HG03575 (cell line): ENCODE results near the gene ADGRF1.
"Not testable (repeated sequence)": the region's sequence is repeated elsewhere in the genome, so short reads cannot be mapped to it uniquely, and the experiment has no call there.

Source experiments
- ATAC-seq: cut with Tn5 transposase; IDR thresholded peaks from one replicate; pipeline ENCODE4 v1.9.1; 2021; ENCODE audit not compliant: unreplicated experiment, insufficient number of reproducible peaks, low FRiP score; ENCODE audit errors: extremely low read depth

Gene ADGRF1

DNA sequence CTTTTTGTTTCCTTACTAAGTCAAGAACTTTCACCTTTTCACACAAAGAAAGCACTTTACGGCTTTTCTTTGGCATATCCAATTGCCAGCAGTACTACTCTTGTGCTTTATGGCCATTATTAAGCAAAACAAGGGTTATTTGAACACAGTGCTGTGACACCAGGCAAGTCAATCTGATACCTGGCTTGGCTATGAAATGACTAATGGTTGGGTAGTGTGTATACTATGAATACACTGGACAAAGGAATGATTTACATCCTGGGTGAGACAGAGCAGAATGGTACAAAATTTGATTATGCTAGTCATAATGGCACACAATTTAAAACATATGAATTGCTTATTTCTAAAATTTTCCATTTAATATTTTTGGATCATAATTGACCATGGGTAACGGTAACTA, 22.1 kb upstream of the ADGRF1 start:
- no peak for ATAC-seq

DNA sequence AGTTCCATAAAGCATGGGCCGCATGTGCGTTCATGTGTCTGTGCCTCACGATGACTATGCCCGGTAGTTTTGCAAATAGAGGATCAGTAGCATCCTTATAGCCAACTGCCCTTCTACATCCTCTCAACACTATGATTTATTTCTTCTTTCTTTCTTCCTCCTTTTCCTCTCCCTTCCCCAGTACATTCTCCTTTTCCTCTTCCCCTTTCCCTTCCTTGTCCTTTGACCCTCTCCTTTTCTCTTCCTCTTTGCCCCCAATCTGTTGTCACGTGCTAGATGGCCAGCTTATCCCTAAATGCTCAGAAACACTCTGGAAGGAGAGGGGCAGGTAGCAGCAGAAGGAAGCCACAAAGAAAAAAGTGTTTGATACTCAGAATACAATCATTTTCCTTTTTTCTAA, 20.2 kb upstream of the ADGRF1 start:
- ATAC-seq: no peak

DNA sequence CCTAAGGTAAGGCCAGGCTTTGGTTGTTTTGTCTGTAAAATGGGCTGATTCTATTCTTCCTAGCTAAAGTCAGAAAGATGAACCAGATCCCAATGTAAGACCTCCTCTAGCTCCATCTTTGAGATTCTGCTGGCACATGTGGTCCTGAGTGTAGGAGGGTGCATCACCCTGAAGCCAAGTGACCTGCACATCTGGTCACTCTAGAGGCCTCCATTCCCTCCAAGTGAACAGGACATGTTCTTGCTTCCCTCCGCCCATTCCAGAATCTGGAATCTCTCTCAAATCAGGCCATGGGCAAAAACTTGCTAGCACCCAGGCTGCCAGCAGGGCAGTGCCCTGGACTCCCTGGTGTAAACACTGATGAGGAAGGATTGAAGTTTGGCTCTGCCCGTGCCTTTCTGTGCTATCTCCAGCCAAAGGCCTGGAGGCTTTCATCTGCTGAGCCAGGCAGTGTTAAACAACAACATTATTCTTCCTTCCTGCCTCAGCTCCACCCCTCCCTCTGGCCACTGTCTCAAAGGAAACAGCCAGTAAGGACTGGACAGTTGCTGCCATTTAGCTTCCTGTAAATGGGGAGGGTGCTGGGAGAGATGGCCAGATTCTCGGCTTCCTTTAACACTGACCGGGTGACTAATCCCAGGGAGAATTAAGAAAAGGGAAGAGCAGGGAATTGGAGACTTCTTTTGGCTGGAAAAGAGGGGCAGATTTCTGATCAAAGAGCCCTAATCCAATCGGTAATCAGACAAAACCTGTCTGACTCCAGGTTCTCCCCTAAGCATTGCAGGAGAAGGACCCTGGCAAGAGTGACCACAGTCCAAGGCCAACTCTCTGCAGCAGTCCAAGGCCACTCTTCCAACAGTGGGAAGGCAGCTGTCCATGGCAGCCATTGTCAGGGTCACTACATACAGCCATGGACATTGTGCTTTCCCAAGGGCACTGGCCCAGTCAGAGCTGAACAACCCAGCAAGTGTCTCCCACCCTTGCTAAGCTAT, 19.5 kb upstream of the ADGRF1 start:
- no peak for ATAC-seq

DNA sequence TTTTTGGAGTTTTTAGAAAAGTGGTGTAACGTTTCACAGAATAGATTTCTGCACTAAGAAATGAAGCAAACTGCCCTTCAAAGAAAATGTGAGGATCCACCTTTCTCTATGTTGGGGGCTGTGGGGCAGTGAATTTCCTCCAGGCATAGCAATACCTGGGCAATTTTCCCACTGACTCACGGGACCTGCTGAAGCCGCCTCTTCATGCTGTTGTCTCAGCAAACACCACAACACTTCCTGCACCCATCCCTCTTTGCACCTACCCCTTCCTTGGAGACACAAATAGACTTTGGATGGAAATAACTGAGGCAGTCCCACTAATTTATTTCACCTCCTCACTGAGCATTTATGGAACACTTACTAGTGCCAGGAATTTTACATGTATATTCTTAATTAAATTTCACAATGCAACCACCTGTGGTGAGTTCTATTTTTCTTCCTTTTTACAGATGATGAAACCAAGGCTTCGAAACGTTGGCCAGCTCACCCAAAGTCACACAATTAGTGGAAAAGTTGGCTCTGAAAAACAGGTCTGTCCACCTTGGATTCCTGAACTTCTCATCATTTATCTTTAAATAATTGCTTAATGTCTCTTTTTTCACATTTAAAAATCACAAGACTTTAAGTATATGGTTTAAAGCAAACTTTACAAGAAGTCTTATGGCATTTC, 17.2 kb upstream of the ADGRF1 start:
- no peak for ATAC-seq

DNA sequence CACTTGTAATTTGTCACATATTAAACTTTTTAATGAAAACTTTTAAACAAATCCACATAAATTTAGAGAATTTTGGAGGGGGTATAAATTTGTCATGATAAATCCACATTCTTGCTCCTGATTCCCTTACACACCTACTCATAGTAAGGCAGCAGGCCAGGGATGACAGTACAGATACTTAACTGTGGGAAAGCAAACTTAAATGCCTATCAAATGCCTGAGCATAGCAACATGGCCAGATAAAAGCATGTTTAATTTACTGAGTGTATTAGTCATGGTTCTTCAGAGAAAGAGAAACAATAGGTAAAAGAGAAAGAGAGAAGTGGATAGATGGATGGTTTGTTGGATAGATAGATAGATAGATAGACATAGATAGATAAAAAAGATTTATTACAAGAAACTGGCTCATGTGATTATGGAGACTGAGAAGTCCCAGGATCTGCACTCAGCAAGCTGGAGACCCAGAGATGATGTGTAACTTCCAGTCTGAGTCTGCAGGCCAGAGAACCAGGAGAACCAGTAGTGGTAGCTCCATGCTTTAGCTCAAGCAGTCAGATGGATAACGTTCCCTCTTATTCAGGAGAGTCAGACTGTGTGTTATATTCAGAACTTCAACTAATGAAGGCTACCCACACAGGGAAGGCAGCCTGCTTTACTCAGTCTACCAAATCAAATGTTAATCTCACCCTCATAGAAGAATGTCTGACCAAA, 15.9 kb upstream of the ADGRF1 start:
- ATAC-seq: no peak

DNA sequence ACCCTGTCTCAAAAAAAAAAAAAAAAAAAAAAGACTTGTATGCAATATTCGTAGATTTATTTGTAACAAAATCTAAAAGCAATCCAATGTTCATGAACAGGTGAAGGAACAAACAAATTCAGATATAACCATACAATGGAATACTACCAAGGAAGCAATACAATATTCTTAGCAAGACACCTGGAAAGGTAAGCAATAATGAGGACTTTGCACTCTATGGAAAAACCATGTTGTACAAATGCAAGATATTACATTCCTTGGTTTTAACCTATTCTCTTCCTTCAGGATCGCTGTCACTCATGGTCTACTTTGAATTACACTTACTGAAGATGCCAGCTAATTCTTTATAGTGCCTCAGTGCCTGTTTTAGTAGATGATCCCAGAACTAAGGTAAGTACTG, 14.7 kb upstream of the ADGRF1 start:
- no peak for ATAC-seq

DNA sequence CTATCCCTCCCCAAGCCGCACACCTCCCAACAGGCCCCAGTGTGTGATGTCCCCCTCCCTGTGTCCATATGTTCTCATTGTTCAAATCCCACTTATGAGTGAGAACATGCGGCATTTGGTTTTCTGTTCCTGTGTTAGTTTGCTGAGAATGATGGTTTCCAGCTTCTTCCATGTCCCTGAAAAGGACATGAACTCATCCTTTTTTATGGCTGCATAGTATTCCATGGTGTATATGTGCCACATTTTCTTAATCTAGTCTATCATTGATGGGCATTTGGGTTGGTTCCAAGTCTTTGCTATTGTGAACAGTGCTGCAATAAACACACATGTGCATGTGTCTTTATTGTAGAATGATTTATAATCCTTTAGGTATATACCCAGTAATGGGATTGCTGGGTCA, 12.2 kb upstream of the ADGRF1 start:
- ATAC-seq: not testable (repeated sequence)

DNA sequence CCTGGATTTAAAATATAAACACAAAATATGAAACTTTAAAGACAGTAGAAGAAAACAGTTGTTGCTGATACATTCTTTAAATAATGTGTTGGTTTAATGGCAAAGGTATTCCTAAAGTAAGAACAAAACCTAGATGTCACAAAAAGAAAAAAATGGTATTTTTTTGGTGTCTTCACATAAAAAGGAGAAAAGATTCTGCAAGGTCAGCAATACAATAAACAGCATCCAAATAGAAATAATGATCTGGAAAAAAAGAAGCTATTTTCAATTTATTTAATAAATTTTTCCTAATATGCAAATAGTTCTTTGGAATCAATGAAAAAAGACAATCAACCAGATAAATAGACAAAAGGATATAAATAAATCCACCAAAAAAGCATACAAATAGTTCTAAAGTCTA, 6.5 kb upstream of the ADGRF1 start:
- no peak for ATAC-seq

DNA sequence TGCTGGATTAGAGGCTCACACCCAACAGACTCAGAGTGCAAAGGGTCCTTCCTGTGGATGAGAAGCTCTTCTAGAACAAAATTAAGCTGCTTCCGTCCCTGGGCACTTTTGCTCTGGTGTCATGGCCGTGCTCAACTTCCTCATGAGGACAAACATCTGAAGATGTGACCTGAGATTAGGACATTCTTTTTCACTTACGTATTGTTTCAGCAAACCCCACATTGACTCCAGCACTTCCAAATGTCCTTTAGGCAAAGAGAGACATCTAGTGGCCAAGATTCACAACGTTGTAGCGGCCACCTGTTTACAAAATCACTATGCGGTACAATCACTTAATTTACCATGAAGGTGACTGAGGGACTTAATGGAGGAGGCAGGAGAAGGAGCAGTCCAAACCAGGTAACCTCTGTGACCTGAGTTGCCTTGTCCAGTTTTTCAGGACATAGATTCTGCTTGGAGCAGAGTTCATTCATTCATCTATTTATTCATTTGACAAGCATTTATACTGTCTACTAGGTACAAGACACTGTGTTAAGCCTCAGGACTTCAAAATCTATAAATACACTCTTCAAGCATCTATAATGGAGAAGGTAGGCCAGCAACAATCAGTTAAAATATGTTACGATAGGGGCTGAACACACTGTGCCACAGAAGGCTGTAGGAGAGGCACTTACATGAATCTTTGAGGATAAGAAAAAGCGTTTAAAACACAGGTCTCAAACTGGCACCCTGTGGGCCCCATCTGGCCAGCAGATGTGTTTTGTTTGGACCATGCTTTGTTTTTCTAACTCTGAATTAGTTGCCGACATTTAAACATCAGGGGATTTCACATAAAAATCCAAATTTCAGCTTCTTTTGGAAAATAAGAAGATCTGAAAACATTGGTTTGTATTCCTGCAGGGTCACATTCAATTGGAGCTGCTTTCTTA, 5.6 kb upstream of the ADGRF1 start:
- no peak for ATAC-seq

DNA sequence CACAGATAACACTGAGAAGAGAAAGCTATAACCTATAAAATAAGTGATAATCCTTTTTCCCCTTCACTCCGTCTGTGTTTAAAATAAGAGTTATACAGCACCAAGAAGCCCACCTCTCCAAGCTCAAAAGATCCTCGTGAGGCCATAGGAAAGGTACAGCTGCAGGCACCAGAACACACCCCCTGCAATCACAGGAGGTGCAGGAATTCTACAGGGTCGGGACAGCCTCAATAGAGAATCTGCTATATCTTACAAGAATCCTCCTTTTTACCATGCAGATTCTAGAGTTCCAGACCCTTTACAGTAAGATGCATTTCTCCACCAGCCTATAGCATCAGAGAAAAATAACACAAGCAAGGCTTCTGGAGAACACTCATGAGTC, 5.0 kb upstream of the ADGRF1 start:
- no peak for ATAC-seq

DNA sequence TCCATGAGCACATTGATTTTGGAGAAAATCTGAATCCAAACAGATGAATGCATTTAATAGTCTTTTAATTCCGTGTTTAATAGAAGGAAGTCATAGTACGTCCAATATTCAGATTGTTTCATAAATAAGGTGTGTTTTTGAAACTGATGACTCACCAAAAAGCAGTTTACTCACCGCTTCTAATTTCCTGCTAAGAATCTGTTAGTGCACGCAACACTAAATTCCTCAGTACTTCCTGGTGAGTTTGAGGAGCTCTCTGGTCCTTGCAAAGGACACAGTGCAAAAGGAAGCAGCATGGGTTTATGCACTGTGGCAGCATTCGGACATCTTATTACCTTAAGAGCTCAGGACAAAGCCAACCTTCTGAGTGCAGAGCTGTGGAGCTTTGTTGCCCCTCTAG, 2.3 kb upstream of the ADGRF1 start:
- ATAC-seq: no peak

DNA sequence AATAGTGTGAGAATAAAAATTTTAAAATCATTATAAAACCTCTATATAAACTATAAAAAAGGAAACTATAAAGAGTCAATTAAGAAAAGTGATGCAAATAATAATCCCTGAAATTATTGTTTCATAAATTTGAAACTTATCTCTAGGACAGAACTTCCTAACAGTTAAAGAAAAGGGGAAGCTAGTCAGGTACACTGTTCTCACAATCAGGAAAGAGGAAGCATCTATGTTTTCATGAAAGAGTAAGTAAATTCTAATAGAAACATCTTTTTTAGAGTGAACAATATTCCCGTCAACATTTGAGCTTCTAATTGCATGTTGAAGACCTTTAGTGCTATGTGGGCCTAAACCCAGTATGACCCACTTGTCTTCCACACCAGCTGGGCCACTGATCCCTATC, 1.2 kb upstream of the ADGRF1 start:
- ATAC-seq: no peak

DNA sequence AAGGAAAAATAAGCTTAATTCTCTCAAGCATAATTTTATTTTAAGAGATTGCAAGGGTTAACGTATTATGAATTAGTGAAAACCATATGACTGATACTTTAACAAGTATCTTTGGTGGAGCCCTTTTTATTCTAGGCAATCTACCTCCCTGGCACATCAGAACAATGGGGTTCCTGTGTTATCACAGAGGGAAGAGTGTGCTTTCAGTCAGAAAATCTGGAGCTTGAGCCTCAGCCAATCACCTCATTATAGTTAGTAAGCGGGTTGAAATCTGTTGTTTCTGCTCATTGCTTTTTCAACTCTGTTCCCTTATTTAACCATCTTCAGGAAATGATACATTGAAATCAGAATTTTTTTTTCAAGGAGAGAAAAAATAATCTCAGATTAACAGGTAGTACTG, 391 bp downstream of the ADGRF1 start:
- no peak for ATAC-seq

DNA sequence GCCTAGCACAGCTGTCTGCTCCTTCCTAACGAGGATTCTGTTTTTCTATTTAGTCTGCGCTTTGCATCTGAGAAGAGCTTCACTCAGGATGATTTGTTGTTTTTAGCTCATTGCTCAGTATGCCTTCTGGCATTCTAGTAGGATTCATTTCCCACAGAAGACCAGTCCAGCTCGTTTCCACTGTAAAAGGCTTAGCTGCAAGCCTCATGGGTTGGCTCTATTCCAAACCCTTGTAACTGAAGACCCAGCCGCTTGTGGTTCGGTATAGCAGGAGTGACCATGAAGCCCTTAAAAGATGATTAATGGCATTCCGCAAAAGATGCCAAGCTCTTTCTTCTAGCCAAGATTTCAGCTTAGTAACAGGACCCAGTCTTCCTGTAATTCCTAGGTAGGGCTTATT, 7.2 kb downstream of the ADGRF1 start:
- no peak for ATAC-seq

DNA sequence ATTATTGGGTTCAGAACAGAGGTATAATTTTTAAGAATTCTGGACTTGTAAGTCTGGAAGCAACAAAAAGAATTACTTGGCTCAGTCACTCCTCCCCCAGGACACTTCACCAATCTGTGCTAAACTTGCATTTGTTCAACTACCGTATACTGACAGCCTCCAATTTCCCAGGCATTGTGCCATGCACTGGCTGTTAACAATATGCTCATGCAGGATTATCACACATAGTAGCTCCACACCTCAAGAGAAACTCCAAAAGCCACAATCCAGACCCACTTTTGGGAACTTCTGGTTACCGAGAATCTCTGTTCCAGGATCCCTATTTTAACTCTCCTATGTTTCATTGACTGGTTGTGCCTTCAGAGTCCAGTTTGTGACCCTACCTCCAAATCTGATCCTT, 7.7 kb downstream of the ADGRF1 start:
- ATAC-seq: no peak

DNA sequence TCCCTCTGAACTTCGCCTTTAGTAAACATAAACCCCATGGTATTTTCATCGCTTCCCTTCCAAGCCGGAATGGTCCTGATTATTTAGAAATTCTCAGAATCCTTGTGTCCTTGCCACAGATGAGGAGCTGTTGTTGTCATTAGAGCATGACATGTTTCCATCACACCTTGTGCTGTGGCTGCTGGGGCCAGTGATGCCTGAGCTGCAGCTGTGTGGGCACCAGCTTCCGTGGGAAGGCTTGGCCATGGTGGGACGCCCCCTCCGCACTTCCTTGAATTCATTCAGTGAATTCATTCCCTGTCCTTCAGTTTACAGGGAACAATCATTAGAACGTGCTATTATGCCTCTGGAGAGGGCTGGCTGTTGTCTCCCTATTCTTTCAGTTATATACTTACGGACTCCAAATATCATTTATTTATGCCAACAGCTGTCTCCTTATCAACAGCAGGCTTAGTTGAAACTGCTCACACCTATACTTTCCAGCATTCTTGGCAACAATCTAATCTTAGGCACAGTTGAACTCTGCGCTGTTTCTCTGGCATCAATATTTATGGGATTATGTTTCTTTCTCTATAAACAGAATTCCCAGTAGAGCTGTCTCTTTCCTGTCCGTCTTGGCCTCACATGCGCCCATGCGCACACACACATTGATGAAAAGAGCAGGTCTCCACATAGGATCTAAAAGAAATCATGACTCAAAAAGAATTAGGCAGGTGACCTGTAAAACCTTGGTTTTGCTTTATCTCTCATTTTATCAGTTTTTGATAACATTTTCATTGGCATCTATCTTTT, 9.0 kb downstream of the ADGRF1 start:
- no peak for ATAC-seq

DNA sequence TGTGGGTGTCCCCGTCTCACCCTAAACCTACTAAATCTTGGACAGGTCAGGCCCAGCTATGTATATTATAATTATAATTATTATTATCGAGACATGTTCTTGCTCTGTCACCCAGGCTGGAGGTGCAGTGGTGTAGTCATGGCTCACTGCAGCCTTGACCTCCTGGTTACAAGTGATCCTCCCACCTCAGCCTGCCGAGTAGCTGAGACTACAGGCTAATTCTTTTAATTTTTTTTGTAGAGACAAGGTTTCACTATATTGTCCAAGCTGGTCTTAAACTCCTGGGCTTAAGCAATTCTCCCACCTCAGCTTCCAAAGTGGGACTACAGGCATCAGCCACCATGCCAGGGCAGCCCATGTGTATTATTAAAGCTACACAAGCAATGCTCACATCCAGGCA, 10.5 kb downstream of the ADGRF1 start:
- ATAC-seq: no peak

DNA sequence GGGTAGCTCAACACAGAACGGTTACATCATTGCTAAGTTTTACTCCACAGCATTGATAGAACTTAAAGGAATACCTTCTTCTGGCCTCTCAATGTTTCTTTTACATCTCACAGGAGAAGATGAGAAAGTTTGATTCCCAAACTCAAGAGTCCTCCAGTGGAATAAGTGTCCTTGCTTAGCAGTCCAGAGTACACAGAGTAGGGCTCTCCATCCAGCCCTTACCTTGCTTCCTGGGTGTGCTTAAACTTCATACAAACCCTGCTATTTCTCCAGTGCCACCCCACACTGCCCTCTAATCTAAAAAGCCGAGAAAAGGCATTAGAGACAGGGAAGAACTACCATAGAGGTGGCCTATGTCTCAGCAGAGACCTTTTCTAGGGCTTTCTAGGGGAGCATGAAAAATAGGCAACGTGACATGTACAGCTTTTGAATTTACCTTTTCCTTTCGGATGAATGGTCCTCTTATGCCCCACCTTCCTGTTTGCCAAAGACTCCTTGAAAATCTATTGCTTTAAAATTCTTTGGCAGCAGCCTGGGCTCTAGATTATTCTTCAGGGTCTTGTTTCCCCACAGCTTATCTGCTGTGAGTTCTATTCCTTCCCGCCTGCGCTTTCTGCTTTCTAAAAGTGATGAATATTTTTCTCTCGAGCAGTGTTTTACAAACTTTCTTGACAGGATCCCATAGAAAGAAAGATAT, 12.1 kb downstream of the ADGRF1 start:
- ATAC-seq: no peak
